Measurements from ENCODE around the gene AHDC1.

GRCh38 chr1:27632387-27633297 lies 28.7 kb upstream of the AHDC1 start:
- TF ChIP-seq MAX (IDR thresholded peaks at IDR 0.05) (no peak), RAD21 (conservative IDR thresholded peaks at IDR 0.05 in 1 of 2, IDR thresholded peaks at IDR 0.05 in 1 of 2) (no peak), CTCF (IDR thresholded peaks at IDR 0.05) (no peak), POLR2A (IDR thresholded peaks at IDR 0.05; ENCODE audit: low read length) (no peak), PBX3 (IDR thresholded peaks at IDR 0.05) (no peak), MYC (IDR thresholded peaks at IDR 0.05; ENCODE audit: borderline replicate concordance, low read length) (no peak), RFX5 (IDR thresholded peaks at IDR 0.05) (no peak), USF2 (IDR thresholded peaks at IDR 0.05) (no peak), POLR2AphosphoS2 (conservative IDR thresholded peaks at IDR 0.05; ENCODE audit: low read length) (no peak), EP300 (IDR thresholded peaks at IDR 0.05) (no peak), JUNB (IDR thresholded peaks at IDR 0.05) (no peak), FOSB (CRISPR knock-in tag; IDR thresholded peaks at IDR 0.05) (no peak)

Data from A549 (cell line).